ENCODE data around the gene SLC25A20.
"Not testable (repeated sequence)": the region's sequence is repeated elsewhere in the genome, so short reads cannot be mapped to it uniquely, and the experiment has no call there.

The SLC25A20 gene, protein sequence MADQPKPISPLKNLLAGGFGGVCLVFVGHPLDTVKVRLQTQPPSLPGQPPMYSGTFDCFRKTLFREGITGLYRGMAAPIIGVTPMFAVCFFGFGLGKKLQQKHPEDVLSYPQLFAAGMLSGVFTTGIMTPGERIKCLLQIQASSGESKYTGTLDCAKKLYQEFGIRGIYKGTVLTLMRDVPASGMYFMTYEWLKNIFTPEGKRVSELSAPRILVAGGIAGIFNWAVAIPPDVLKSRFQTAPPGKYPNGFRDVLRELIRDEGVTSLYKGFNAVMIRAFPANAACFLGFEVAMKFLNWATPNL

DNA sequence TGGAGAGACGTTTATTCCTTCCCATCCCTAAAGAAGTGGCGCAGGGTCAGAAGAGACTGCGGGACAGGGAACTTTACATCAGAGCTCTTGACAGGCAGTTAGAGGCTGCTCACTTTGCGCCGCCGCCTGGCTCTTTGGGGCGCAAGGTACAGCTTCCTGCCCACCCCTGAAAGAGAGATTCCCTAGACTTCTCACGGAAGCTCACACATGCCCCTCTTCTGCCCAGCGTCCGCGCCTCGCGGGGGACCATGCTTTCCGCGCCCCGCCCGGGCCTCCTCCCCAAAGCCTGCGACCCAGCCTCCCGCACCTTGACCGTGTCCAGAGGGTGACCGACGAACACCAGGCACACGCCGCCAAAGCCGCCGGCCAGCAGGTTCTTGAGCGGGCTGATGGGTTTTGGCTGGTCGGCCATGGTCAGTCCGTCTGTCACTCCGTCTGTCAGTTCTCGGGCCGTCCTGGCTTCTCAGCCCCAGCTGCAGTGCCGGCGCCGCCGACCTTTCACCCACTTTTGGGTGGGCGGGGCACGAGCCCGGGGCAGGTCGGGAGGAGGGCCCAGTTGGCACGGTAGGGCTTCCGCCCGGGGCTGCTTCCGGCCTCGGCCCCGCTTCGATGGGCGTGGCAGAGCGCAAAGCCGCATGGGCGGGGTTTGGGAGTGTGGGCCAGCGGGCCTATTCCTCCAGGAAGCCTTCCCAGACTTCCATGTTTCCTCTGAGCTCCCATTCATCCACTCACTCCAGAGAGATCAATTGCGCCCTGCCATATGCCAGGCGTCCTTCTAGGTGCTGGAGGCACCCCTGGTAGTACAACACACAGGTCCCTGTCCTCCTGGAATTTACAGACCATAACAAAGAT, at the start of gene SLC25A20:
Gene SLC25A20 (minus strand): TSS at position 500 of the 852 bp plus-strand sequence. CDS start 88 bp downstream, at position 412.
- DNase-seq, result peak; percentile 93 to 94

DNA sequence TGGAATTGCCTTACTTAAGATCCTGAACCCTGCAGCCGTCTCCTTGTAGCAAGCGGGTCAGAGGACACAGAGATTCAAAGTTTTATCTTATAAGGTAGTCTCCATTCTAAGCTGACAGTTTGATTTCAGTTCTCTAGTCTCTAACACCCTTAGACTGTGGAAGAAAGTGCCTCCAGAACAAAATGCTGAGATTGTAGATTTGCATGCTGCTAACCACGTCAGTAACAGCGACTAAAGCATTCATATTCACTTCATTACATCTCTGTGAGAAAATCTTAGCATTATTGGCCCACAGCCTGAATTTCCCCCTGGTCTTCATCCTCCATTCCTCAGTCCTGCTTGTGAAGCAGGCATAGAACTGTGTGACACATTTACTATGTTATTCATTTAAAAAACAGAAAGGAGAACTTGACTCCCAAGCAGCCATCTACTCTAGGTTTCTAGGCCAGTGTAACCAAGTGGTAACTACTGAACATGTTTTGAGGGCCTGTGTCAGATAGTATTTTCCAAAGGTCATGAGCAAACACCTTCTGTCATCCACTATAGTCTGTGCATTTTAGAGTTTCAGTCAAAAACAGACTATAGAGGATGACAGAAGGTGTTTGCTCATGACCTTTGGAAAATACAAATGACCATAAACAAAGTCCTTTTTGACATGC, 47.3 kb upstream of the SLC25A20 start:
- no peak for DNase-seq

- no peak for DNase-seq
Measured at GRCh38 chr3:48945432-48945831, 46.8 kb upstream of the SLC25A20 start.

- DNase-seq, result no peak
Measured at GRCh38 chr3:48938689-48939088, 40.0 kb upstream of the SLC25A20 start.

- no peak for DNase-seq
Measured at GRCh38 chr3:48938156-48938555, 39.5 kb upstream of the SLC25A20 start.

GRCh38 chr3:48935530-48935929, 36.8 kb upstream of the SLC25A20 start:
- DNase-seq, result no peak

DNA sequence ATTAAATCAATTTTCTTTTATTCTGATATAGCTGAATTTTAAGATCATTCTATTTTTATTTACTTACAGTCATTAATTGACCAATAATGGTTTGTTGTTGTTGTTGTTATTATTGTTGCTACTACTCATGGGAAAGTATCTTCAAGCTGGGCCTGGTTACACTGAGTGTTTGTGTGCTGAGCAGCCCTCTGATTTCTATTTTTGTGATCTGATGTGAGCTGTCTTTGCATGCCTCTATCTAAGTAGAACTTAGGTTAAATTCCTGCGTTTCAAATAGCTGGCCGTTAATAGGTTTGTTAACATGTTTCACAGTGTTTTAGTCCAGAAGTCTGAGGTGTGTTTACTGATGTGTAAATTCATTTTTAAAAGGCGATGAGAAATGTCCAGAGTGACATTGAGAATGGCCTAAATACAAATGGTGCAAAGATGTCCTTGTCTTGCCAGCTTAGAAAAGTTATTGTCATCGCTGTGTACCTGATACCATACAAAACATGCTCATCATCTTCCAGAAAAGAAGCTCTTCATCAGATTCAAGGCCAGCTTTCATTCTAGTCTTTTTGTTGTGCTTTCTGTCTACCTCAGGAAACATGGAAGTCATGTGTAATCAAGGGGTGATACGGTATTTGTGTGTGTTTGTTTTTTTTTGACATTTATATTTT, 35.8 kb upstream of the SLC25A20 start:
- DNase-seq, result no peak

- no peak for DNase-seq
Measured at GRCh38 chr3:48931944-48932580, 33.4 kb upstream of the SLC25A20 start.

DNA sequence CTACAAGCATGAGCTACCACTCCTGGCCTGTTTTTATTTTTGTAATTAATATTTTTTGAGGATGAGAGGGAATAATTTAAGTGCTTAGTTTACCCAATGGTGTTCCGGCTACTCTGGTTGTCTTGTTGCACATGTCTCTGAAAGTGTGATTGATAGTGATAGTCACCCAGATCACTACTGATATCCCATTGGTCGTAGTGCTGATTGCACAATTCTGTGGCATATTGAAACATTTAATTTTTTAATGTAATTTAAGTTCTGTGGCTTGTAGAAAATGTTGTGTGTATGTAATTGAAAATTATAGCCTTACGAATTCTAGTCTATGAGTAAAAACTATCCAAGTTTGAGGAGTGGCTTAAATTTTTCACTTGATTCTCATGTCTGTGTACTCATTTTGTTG, 31.9 kb upstream of the SLC25A20 start:
- DNase-seq, result no peak

DNA sequence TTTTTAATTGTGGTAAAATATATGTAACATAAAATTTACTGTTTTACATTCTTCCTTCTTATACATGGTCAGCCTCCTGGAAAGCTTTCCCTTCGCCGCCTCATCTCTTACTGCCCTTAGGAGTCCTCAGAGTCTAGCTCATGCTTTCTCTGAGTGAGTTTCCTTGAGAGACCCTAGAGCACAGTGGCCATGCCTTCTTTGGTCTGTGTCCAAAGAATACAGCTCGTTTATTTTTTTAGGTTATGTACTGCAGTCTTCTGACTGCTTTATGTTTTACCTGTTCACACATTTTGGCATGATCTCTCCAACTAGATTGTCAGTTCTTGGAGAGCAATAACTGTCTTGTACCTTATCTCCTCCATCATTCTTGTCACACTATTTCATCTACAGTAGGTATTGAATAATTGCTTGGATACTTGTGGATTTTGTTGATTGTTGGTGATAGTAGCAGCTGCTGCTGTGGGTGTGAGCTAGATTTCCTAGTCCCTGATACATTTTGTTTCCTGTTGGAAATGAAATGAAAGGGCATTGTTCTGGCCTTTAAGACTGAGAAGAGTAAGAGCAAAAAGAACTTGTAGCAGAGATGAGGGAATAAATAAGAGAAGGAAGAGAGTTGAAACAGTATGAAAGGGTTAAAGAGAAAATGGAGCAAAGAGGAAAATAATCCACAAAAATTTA, 30.8 kb upstream of the SLC25A20 start:
- no peak for DNase-seq

DNA sequence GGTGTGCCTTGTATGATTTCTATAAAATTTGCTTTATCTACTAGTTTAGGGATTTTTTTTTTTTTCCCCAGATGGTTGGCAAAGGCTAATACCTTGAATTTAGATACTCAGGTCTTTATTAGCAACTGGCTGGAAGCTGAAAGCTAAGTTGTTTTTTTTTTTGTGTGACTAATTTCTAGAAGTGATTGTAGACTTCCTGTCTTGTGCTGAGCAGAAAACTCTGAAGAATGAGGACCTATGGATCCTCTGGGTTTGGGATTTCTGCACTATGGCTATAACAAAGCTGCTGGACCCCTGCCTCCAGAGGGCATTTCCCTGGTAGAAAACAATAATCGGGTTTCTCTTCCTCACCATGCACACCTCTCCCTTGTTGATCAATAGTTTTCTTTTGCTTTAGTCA, 30.0 kb upstream of the SLC25A20 start:
- DNase-seq, result no peak

DNA sequence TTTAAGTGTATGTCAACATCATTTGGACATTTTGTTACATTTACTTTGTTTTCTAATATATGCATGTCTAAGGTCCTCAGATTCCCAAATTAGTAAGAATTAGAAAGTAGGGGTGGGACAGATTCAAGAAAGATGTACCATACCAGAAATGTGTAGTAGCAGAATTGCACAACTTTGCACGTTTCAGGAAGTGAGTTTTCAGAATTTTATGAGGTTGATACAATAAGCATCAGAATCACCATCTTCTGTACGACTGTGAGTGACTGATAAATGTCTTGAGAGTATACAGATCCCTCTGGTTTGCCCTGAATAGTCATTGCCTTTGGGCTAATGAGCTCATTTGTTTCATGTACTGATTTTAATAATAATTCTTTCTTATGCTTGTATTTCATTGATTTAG, 29.2 kb upstream of the SLC25A20 start:
- DNase-seq, result no peak

DNA sequence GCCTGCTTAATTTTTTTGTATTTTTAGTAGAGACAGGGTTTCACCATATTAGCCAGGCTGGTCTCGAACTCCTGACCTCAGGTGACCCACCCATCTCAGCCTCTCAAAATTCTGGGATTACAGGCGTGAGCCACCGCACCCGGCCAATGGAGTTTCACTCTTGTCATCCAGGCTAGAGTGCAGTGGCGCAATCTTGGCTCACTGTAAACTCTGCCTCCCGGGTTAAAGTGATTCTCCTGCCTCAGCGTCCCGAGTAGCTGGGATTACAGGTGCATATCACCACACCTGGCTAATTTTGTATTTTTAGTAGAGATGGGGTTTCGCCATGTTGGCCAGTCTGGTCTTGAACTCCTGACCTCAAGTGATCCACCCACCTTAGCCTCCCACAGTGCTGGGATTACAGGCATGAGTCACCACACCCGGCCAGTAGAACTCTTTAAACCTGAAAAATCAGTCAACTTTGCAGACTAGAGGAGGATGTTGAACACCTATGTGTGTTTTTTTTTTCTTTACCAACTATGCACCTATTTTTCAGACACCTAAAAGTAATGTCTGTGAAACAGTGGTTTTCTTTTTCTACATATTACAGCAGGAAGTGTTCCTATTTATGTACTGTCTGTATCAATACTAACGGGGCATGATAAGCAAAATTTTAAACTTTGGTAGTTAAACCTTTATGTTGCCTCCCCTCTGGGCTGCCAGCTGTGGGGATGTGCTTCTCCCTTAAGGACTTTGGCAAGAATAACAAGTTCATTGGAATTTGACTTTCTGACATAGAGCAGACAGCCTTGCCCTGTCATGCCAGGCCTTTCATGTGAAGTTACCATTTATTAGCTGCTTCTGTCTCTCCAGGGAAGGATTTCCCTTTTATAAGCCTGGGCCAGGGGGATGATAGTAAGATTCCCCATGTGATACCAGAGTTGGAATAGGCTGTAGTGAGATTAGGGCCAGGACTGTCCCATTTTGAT, 28.0 kb upstream of the SLC25A20 start:
- DNase-seq, result peak in 1 of 2 donors; percentile 21

- peak; percentile 60 to 63 for DNase-seq
Measured at GRCh38 chr3:48919215-48920138, 20.8 kb upstream of the SLC25A20 start.

GRCh38 chr3:48918388-48919214, 19.9 kb upstream of the SLC25A20 start, which contains the start of gene ARIH2:
Gene ARIH2, plus strand, starts transcription at chr3:48918842. Its CDS starts 8,717 bp downstream, at chr3:48927559.
- DNase-seq, result peak; percentile 90 to 92

DNA sequence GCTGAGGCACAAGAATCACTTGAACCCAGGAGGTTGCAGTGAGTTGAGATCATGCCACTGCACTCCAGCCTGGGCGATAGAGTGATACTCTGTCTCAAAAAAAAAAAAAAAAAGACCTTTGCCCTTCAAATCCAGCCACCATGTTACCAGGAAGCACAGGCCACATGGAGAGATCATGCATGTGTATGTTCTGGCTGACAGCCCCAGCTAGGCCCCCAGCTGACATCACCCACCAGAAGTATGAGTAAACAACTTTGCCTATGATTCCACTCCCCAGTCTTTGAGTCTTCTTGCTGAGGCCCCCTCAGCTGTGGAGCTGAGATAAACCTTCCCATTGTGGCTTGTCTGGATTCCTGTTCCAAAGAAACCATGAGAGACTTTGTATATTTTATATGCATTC, 16.6 kb upstream of the SLC25A20 start:
- DNase-seq, result no peak

GRCh38 chr3:48907026-48907425, 8.3 kb upstream of the SLC25A20 start:
- not testable (repeated sequence) for DNase-seq

DNA sequence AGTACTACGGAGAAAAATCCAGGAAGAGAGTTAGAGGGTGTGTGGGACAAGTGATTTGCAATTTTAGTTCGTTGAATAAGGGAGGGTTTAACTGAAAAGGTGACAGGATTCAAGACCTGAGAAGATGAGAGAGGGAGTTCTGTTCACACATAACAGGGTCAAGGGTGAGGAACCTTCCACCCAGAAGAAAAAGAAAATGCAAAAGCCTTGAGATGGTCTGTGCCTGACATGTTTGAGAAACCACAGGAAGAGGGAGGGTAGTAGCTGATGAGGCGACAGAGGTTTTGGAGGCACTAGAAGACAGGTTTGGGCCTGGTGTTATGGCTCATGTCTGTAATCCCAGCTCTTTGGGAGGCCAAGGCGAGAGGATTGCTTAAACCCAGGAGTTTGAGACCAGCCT, 591 bp upstream of the SLC25A20 start:
- peak in 1 of 2 donors; percentile 21 for DNase-seq

Data from stimulated activated CD4-positive, alpha-beta T cell treated with anti-CD3 and anti-CD28 coated beads, Interleukin-2, amount 100 ng/mL, for 24 hours (primary cell).